Endometrium (tissue), 2 donors: ENCODE data around the gene DUSP22.
"Not testable (repeated sequence)": the region's sequence is repeated elsewhere in the genome, so short reads cannot be mapped to it uniquely, and the experiment has no call there.

Experiments used
- FAIRE-seq: peaks from 2 replicates; lab custom pipeline; 2012; peaks lifted over from hg19 to GRCh38; lab: Jason Lieb, UNC
- donor health status: control.
- donor health status: control.

DUSP22 gene, protein sequence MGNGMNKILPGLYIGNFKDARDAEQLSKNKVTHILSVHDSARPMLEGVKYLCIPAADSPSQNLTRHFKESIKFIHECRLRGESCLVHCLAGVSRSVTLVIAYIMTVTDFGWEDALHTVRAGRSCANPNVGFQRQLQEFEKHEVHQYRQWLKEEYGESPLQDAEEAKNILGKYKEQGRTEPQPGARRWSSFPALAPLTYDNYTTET

DNA sequence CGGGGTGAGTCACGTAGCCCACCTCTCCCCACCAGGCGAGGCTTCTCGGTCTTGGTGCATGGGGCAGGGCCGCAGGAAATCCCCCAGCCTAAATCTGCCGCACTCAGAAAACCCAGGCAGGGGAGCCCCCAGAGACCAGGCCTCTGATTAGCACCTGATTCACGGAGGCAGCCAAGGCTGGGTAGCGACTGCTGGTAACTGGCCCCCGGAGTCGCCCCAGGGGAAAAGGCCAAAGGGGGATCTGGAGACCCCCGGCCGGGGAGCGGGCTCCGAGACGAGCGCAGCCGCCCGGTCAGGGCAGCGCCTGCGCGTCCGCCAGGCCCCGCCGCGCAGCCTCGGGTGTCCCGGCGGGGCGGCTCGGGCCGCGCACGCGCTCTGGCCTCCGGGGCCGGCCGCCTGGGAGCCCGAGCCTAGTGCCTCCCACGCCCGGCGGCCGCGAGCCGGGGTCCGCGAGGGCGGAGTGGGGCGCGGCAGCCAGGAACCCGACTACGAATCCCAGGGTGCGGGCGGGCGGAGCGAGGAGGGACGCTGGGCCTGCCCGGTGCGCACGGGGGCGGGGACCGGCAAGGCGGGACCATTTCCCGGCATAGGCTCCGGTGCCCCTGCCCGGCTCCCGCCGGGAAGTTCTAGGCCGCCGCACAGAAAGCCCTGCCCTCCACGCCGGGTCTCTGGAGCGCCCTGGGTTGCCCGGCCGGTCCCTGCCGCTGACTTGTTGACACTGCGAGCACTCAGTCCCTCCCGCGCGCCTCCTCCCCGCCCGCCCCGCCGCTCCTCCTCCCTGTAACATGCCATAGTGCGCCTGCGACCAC is at the start of gene DUSP22:
Gene DUSP22, plus strand, starts transcription at position 791 of the 809 bp plus-strand sequence. CDS start 53 bp downstream, outside the sequence.
- no peak for FAIRE-seq

DNA sequence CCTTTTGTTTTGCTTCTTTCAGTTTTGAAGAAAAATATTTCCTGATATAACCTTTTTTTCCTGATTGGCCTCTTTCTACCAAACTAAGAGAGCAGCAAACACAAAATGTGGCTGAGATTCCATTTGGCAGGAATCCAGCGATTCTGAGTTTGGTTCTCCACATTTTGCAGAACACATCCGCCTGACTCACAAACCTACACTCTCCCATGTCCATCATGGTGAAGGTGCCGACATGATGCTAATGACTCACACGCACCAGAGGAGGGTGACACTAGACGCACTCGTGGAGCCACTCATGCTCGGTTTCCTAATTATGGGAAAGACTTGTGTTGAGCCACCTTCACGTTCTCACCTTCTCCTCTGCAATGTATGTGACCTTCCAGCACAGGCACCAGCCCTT is 45.9 kb upstream of the DUSP22 start:
- no peak for FAIRE-seq

DNA sequence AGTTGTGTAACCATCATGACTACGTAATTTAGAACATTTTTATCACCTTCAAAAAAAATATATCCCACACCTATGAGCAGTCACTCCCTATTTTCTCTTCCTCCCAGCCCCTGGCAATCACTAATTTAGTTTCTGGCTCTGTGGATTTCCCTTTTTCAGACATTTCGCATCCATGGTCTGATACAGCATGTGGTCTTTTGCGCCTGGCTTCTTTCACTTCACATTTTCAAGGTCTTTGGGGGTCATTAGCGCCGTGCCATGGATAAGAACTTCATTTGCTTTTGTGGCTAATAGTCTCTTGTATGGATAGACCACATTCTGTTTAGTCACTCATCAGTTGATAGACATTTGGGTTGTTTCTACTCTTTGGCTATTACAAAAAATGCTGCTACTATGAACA is 44.9 kb upstream of the DUSP22 start:
- FAIRE-seq: no peak

DNA sequence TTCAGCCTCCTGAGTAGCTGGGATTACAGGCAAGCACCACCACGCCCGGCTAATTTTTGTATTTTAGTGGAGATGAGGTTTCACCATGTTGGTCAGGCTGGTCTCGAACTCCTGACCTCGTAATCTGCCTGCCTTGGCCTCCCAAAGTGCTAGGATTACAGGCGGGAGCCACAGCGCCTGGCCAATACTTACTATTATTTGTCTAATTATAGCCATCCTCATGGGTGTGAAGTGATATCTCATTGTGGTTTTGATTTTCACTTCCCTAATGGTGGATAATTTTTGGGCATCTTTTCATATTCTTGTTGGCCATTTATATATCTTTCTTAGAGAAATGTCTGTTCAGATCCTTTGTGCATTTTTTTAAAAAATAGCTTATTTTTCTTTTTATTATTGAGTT is 44.2 kb upstream of the DUSP22 start:
- FAIRE-seq: not testable (repeated sequence)

DNA sequence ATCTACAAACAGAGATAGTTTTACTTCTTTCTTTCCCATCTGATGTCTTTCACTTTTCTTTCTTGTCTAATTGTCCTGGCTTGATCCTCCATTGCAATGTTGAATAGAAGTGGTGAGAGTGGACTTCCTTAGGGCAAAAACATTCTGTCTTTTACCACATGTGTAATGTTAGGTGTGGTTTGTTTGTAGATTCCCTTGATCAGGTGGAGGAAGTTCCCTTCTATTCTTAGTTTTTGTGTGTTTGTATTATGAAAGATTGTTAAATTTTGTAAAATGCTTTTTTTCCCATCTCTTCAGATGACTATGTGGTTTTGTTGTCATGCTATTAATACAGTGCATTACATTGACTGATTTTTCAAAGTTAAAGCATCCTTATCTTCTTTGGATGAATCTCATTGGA is 41.6 kb upstream of the DUSP22 start:
- FAIRE-seq: no peak

DNA sequence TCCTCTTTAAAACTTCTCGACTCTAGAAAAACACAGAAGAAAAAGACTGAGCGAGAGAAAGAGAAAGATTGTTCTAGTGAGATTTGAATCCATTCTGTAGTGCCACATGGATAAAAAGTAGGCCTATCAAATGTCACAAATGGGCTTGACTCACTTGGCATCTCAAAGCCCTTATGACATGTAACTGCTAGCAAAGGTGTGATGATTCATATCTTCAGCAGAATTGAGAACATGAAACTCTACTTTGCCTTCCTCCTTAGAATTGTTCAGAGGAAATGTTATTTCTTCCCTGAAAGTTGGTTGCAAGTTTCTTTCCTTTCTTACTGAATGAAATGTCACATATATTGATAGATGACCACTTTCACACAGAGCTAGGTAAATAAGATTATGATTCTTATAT is 40.4 kb upstream of the DUSP22 start:
- no peak for FAIRE-seq

DNA sequence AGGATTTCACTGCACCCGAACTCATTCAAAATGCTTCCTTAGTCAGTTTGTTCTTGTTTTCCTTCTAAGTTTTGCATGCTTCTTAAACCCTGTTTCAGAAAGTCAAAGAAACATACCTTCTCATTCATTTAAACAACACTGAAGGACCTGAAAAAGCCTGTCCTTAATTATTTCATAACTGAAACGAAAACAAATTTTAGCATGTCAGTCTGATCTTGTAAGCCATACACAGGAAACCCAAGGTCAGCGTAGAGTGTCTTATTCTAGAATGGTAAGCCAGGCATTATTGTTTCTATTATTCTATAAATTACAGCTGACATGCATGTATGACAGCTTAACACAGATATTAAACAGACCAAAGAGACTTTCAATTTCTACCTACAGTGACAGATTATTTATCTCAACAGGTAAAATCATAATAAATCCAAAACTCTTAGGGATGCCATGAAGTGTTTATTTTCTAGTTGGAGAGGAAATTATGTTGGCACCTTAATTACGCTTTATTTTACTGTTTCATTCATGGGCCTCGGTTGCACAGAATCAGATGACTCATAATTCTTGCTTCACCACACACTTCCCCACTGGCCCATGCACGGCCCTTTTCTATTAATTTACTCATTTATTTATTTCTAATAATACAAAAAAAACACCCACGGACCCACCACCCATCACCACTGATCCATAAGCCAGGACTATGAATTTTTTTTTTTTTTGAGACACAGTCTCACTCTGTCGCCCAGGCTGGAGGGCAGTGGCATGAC is 39.3 kb upstream of the DUSP22 start:
- FAIRE-seq: no peak

DNA sequence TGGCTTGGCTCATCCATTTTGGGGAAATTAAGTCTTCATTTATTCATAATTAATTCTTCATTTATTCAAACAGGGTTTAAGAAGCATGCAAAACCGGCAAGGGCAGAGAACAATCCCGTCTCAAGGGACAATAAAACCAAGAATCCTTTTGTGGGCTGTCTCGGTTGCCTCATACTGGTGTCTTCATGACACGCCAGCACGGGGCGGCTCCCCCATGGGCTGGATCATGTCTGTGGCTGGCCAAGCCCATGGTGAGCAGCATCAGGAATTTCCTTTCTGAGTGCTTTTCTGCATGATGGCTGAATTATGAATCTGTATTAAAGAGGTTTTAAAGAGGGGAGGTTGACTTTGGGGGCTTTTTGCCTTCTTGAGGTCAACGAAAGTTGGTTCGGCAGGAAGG is 38.3 kb upstream of the DUSP22 start:
- no peak for FAIRE-seq

DNA sequence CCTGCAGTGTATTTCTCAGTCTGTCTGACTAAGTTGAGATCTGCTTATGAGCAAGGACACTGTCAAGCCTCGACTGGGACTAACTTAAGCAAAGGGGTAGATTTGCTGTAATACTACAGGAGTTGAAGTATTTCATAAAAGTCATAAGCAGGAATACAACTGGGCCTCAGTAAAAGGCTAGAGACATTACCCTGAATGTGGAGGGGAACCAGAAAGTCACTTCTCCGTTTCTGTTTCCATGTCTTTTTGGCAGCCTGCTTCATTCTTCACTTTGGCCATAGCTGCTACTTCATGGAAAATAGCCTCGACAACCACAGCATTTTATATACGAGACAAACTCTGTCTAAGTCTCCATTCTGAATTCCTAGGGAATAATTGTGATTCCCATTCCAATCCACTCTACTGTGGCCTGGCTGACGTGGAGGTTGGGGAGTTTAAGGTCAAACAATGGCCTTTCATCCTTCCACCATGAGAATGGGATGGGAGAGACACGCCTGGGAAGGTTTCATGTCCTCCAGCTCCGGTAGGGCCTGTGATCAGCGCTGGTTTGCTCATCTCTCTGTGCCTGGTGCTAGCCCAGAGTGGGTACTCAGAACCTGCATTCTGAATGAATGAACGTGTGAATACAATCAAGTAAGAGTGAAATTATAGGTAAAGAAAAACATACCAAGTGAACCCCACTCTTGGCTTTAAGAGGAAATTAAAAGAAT is 37.1 kb upstream of the DUSP22 start:
- no peak for FAIRE-seq

DNA sequence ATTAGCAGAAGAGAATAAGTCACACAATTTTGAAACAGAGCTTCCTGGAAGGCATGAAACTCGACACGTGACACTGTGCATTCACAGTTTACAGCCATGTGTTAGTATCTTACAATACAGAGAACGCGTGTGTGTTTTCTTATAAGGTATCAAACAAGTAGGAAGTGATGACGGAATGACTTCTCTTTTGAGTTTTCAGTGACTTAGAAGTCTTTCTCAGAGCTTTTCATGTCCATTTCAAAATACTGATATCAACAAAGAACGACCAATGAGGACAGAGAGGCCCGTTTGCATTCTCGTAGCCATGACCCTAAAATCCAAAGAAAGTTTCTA is 36.6 kb upstream of the DUSP22 start:
- no peak for FAIRE-seq

DNA sequence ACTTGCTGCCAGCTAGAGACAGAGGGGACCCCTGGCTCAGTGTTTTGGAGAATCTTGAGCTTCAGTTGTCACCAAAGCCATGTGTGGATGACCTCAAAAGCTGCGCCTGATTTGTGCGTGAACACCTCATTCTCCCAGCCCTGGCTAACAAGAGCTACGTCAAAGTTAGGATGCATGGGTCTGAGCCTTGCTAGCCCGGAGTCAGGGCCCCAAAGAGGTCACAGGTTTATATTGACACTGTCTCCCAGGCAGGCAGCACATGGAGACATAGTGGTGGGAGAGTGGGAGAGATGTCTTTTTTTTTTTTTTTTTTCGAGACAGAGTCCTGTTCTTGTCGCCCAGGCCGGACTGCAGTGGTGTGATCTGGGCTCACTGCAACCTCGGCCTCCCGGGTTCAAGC is 36.1 kb upstream of the DUSP22 start:
- FAIRE-seq: no peak

DNA sequence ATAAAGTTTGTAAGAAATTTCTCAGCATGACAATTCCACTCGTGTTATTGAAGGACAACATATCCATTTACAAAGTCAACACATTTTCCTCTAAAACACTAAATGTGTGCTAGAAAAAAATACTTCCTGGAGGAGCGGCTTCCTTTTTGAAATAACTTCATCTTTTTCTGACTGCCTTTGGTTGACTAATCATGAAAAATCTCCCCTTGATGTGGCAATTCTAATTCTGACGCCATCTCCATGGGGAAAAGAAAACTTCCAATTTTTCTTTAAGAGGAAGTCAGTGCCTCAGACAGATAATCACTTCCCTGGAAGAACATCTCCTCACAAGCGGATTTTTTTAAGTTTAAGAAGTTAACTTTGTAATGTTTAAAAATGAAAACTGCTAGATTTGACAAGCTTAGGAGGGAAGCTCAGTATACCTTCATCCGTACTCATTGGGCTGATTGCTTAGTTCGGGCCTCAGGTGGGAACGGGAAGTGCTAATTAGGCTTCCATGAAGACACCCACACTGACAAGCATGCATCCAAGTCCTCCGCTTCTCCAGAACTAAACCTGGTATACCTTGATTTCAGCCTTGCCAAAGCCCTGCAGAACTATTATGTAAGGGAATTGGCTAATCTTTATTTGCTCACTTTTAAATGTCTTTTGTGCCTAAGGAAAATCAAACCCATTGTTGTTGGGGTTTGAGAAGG is 35.1 kb upstream of the DUSP22 start:
- no peak for FAIRE-seq

DNA sequence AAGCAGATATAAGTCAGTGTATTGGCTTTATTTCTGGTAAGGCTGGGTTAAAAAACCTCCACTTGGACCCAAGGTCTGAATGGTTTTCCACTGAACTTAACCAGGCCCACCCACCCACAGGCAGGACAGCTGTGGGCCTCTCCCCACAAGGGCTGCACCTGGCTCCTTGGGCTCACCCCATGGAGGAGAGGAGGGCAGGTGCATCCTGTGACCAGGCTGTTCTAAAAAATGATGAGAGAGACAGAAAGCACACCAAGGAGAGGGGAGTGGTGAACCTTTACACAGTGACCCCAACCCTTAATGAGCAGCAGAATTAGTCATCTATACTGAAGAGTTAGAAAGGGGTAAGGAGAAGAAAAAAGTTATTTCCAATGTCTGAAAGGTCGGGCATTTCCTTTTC is 34.5 kb upstream of the DUSP22 start:
- no peak for FAIRE-seq

DNA sequence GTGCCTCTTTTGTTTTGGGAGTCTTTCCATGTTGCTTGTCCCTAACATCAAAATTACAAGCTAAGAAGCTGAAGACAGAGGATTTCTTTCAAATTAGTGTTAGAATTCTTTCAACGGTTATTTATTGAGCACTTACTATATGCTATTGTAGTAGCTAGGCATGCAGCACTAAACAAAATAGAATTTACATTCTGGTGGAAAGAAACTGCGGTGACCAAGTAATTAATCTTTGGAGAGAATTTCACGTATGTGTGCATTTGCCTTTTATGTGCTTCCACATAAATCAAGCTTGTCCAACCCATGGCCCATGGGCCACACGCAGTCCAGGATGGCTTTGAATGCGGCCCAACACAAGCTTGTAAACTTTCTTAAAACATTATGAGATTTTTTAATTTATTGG is 33.0 kb upstream of the DUSP22 start:
- no peak for FAIRE-seq

DNA sequence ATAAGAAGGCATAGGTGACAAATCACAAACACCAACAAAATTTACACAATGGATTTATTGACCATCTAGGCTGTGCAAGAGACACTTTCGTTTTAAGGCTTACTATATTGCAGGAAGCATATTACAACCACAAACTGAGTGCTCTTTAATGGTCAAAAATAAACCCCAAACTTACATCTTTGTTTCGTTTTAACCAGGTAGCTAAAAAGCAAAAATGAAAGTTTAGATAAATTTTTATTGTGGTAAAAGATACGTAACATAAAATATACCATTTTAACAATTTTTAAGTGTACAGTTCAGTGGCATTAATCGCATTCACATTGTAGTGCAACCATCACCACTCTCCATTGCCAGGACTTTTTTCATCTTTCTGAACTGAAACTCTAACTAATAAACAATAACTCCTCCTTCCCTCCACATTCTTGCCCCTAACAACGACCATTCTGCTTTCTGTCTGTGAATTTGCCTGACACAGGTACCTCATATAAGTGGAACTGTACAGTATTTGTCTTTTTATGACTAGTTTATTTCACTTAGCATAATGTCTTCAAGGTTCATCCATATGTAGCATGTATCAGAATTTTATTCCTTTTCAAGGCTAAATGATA is 32.3 kb upstream of the DUSP22 start:
- no peak for FAIRE-seq

DNA sequence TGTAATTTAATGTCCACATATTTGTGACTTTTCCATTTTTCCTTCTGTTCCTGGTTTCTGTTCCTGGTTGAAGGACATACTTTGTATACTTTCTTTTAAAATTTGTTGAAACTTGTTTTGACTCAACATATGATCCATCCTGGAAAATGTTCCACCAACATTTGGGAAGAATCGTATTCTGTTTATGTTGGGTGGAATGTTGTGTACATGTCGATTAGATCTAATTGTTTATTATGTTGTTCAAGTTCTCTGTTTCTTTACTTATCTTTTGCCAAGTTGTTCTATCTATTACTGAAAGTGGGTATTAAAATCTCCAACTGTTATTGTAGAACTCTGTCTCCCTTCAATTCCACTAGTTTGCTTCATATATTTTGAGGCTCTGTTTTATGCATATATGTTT is 27.7 kb upstream of the DUSP22 start:
- FAIRE-seq: peak; percentile 90

DNA sequence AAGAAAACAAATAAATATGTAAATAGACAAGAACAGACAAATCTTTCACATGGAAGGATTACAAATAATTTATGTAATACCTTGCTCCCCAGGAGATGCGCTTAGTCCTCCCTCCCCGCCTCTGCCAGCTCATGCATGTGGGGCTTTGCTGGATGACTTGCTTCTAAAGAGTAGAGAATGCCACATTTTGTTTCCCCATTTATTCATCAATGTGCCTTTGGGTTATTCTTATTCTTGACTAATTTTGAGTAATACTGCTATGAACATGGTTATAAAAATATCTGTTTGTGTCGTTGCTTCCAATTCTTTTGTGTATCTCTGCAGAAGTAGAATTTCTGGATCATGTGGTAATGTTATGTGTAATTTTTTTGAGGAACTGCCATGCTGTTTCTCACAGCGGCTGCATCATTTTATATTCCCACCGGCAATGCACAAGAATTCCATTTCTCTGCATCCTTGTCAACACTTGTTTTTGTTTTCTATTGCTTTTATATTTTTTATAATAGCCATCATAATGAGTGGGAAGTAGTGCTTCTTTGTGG is 23.8 kb upstream of the DUSP22 start:
- FAIRE-seq: no peak

DNA sequence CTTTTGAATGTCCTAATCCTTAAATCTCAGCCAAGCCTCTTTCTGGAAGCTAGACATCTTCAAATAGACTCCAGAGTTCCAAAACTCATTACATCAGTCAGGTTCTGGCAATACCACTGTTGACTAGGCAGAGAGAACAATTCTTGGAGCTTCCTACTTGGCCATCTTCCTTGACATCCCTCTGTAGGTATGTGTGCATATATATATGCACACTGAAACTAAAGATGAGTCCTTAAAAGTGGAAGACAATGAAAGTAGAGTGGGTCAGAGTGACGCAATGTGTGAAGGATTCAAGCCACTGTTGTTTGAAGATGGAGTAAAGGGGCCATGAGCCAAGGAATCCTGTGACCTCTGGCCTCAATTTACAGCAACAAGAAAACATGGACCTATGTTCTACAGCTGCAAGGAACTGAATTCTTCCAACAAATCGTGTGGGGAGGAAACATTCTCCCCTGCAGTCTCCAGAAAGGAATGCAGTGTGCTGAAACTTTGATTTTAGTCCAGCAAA is 18.7 kb upstream of the DUSP22 start:
- peak; percentile 55 for FAIRE-seq

DNA sequence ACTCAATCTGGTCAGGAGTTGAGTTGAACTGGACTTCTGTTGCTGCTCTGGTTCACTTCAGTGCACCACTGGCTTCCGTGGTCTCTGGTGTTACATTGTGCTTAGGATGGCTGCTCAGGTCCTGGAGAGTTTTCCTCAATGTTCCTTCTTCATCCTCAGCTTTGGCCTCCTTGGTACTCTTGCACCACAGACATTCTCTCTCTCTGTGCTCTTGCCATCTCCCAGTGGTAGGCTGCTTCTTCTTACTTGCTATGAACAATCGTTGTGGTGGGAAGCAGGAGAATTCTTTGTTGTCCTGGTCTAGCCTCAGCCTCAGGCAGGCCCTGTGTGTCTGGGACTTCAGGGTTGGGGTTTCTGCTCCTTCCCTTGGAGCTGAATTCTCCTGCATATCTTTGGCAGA is 14.5 kb upstream of the DUSP22 start:
- FAIRE-seq: no peak

DNA sequence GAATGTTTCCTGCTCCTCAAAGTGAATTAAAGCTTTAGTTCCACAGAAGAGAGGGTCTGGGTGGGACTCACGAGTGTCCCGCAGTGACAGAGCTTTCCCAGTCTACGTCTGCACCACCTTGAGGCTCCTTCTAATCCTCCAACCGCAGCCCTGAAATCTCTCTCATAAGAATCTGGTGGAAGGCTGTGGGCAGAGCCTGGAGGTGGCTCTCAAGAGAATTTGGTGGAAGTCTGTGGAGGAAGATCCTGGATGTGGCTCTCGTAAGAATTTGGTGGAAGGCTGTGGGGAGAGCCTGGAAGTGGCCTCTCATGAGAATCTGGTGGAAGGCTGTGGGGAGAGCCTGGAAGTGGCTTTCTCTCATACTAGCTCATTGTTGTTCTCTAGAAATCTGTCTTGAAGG is 13.8 kb upstream of the DUSP22 start:
- no peak for FAIRE-seq
